HUES64 (cell line): ENCODE measurements around the gene NYAP2.

Experiments used
- H3K27ac ChIP-seq: 2 replicates; pipeline ENCODE4 v1.7.0; 2013; ENCODE audit warnings: low read depth, low read length, inconsistent platforms
- H3K27me3 ChIP-seq: 2 replicates; pipeline ENCODE4 v1.6.1; 2013; ENCODE audit warnings: mild to moderate bottlenecking, low read length; ENCODE audit not compliant: insufficient read depth
- H3K36me3 ChIP-seq: 2 replicates; pipeline ENCODE4 v1.6.1; 2013; ENCODE audit warnings: mild to moderate bottlenecking, low read length; ENCODE audit not compliant: insufficient read depth
- H3K4me1 ChIP-seq: 2 replicates; pipeline ENCODE4 v1.6.1; 2013; ENCODE audit warnings: mild to moderate bottlenecking, low read length, moderate library complexity; ENCODE audit not compliant: insufficient read depth
- H3K4me3 ChIP-seq: 2 replicates; pipeline ENCODE4 v1.5.1; 2013; ENCODE audit warnings: mild to moderate bottlenecking, low read length, moderate library complexity
- H3K9ac ChIP-seq: 2 replicates; pipeline ENCODE4 v1.6.1; 2013; ENCODE audit warnings: mild to moderate bottlenecking, low read depth, low read length
- H3K9me3 ChIP-seq: 2 replicates; pipeline ENCODE4 v1.6.1; 2013; ENCODE audit warnings: low read depth, low read length; ENCODE audit not compliant: insufficient read depth
- WGBS: fragments of 150-250, 120-280 bp; methylation state at CpG from one replicate; pipeline ENCODE4 v1.1.7; 2013; ENCODE audit warnings: missing lambda C conversion rate; 5-methylcytosine and 5-hydroxymethylcytosine counted together

NYAP2 gene

DNA sequence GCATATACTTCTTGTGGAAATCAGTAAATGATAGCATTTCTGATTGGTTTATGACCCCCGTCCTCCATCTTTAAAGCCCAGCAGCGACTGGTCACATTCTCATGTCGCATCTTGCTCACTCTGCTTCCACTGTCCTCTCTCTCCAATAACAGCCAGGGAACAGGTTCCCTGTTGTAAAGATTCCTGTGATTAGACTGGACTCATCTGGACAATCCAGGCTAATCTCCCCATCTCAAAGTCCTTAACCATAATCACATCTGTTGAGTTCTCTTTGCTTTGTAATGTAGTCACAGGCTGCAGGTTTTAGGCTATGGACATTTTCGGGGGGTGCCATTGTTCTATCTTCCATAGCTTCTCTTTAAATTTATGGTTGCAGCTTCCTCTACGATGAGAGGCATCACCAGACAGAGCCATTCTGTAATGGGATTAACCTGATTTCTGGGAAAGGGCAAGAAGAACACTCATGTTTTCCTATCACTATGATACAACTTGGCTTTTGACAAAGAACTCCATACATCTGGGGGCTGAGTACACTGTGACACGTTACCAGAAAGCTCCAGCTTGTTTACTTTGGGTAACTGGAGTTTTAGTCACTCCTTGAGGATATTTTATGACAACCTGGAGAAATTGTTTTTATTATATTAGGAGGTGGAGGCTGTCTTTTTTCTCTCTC is 159.0 kb downstream of the NYAP2 start:
- Histone ChIP-seq H3K4me1 (no peaks in the 10 kb centered on the region), H3K27me3 (no peaks in the 10 kb centered on the region), H3K36me3 (no peaks in the 10 kb centered on the region), H3K27ac (no peak overlapping the region), H3K4me3 (no peak overlapping the region), H3K9ac (no peak overlapping the region), H3K9me3 (no peaks in the 10 kb centered on the region)
- WGBS, result 88% methylated on average over 6 of the region's 6 CpGs

DNA sequence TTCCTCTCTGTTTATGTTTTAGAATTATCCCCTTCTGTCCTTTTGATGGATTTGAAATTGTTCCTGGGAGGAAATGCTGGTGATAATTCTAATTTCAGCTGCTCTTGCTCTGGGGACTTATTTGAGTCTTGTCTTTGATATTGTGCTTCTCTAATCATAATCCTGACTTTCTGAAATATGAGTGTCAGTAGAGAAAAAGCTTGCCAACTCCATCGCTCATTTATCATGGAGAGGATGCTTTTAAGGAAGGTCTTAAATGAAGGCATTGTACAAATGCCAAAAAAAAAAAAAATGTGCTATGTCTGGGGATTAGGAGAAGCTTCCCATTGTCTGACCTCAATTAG is 159.5 kb downstream of the NYAP2 start:
- Histone ChIP-seq H3K9ac (no peak overlapping the region), H3K27me3 (no peaks in the 10 kb centered on the region), H3K4me3 (no peak overlapping the region), H3K4me1 (no peaks in the 10 kb centered on the region), H3K36me3 (no peaks in the 10 kb centered on the region), H3K9me3 (no peaks in the 10 kb centered on the region), H3K27ac (no peak overlapping the region)
- 96% methylated on average over 1 of the region's 1 CpG for WGBS

DNA sequence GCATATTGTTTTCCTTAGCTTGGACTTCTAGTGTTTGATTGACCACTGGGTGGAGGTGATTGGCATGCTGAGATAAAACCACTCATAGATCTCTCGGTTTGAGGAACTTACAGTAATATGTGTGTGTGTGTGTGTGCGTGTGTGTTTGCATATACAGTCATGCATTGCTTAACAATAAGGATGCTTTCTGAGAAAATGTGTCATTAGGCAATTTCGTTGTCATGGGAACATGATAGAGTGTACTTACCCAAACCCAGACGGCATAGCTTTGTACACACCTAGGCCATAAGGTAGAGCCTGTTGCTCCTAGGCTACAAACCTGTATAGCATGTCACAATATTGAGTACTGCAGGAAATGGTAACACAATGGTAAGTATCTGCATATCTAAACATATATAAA is 167.3 kb downstream of the NYAP2 start:
- 95% methylated on average over 4 of the region's 4 CpGs for WGBS
- Histone ChIP-seq H3K27me3 (no peaks in the 10 kb centered on the region), H3K4me1 (no peaks in the 10 kb centered on the region), H3K4me3 (no peak overlapping the region), H3K9me3 (no peaks in the 10 kb centered on the region), H3K36me3 (no peaks in the 10 kb centered on the region), H3K9ac (no peak overlapping the region), H3K27ac (no peak overlapping the region)

DNA sequence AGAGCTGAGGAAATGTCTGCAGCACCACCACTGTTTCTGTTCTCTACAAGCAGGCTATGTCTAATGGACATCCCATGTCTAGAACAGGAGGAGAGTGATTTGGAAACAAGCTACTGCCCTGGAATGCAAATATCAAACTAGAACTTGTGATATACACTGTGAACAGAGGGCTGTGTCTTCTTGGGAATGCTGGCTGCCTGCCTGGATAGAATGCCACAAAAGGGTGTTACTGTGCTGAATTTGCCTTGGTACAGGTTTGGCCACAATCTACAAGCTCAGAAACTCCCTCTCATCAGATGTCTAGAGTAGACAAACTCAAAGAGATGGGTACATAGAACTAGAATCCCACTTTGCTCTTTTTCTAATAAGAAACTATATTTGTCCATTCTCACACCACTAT is 170.5 kb downstream of the NYAP2 start:
- Histone ChIP-seq H3K36me3 (no peaks in the 10 kb centered on the region), H3K27ac (no peak overlapping the region), H3K4me3 (no peak overlapping the region), H3K27me3 (no peaks in the 10 kb centered on the region), H3K9ac (no peak overlapping the region), H3K9me3 (no peaks in the 10 kb centered on the region), H3K4me1 (no peaks in the 10 kb centered on the region)

DNA sequence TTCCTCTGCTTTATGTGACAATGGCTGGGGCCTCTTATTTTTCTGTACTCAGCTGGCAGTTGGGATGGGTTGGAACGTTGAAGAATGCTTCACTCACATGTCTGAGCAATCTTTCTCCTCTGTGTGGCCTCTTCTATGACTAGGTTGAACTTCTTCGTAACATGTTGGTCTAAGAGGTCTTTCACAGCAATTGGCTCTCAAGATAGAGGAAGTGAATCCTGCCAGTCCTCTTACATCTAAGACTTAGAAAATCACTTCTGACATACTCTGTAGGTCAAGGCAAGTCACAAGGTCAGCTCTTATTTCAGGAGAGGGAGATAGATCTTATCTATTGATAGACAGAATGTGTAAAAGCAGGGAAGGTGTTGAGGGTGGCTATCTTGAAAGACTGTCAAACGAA is 174.1 kb downstream of the NYAP2 start:
- Histone ChIP-seq H3K9ac (no peak overlapping the region), H3K9me3 (no peaks in the 10 kb centered on the region), H3K36me3 (no peaks in the 10 kb centered on the region), H3K27me3 (no peaks in the 10 kb centered on the region), H3K27ac (no peak overlapping the region), H3K4me3 (no peak overlapping the region), H3K4me1 (no peaks in the 10 kb centered on the region)
- 87% methylated on average over 3 of the region's 3 CpGs for WGBS

DNA sequence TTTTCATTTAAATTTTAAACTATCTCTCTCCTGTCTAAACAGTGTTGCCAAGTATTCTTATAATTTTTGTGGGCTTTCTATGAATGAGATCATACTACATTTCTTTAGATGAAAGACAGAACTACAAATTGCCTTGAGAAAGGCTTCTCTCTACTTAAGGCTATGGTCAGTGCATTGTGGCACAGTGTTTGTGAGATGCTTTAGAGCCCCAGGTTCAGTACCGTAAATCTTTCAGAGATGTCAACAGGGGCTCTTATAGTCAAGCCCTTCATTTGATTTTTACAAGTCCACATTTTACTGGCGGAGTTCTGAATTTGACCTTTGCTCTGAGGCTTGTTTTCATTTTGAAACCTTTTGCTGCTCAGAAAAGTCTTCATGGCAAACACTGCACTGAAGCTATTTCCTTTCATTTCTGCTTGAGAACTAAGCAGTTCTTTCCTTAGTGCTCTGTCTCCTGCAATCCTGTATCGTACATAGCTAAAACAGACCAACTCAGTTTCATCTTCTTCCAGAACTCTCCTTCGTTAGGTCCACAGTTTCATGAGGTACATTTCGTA is 175.2 kb downstream of the NYAP2 start:
- Histone ChIP-seq H3K4me1 (no peaks in the 10 kb centered on the region), H3K27ac (no peak overlapping the region)

DNA sequence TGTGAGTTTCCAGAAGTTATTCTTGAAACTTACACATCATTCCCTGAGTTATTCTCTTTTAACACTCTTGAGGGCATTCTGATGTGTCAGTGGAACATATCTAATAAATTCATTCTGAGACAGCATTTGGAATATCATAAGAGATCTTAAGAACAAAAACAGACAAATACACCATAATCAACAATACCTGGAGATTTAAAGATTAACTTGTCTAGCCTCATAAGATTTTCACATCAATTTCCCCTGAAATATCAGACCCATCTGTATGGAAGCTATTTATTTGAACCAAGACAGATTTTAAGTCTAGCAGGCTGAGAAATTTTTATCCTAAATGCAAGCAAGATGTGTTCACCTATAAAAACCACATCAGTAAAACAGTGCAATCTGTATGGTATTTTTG is 181.6 kb downstream of the NYAP2 start:
- H3K9ac ChIP-seq, result no peak overlapping the region
- no peaks in the 10 kb centered on the region for H3K4me1 ChIP-seq
- no peaks in the 10 kb centered on the region for H3K27me3 ChIP-seq
- no peaks in the 10 kb centered on the region for H3K9me3 ChIP-seq
- H3K36me3 ChIP-seq, result no peaks in the 10 kb centered on the region
- no peak overlapping the region for H3K4me3 ChIP-seq
- no peak overlapping the region for H3K27ac ChIP-seq

More for the DNA sequence above, 175.2 kb downstream of the NYAP2 start:
- H3K27me3 ChIP-seq, result no peaks in the 10 kb centered on the region
- WGBS, result 92% methylated on average over 5 of the region's 5 CpGs
- H3K9ac ChIP-seq, result no peak overlapping the region
- no peak overlapping the region for H3K4me3 ChIP-seq
- H3K36me3 ChIP-seq, result no peaks in the 10 kb centered on the region
- no peaks in the 10 kb centered on the region for H3K9me3 ChIP-seq

DNA sequence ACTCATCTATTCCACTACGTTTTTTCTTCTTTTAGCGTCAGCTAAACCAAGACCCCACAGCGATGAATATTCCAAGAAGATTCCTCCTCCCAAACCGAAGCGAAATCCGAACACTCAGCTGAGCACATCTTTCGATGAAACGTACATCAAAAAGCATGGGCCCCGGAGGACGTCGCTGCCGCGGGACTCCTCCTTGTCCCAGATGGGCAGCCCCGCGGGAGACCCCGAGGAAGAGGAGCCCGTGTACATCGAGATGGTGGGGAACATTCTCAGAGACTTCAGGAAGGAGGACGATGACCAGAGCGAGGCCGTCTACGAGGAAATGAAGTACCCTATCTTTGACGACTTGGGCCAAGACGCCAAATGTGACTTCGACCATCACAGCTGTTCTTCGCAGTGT is 182.4 kb downstream of the NYAP2 start:
- H3K4me1 ChIP-seq, result no peaks in the 10 kb centered on the region
- H3K9me3 ChIP-seq, result no peaks in the 10 kb centered on the region
- H3K27ac ChIP-seq, result no peak overlapping the region
- H3K9ac ChIP-seq, result no peak overlapping the region
- no peaks in the 10 kb centered on the region for H3K27me3 ChIP-seq
- H3K36me3 ChIP-seq, result no peaks in the 10 kb centered on the region
- no peak overlapping the region for H3K4me3 ChIP-seq
- 97% methylated on average over 26 of the region's 26 CpGs for WGBS

DNA sequence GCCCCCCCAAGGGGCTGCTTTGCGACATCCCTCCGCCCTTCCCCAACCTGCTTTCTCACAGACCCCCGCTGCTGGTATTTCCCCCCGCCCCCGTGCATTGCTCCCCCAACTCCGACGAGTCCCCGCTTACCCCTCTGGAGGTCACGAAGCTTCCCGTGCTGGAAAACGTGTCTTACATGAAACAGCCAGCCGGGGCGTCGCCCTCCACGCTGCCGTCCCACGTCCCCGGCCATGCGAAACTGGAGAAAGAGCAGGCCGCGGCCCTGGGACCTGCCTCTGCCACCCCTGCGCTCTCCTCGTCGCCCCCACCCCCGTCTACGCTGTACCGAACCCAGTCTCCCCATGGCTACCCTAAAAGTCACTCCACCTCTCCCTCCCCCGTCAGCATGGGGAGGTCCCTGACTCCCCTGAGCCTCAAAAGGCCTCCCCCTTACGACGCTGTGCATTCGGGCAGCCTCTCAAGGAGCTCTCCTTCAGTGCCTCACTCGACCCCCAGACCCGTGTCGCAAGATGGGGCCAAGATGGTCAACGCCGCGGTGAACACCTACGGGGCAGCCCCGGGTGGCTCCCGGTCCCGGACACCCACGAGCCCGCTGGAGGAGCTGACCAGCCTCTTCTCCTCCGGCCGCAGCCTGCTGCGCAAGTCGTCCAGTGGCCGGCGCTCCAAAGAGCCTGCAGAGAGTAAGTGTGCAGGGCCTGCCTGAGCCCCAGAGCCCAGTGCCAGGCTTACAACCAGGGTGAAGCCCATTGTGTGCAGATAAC is 183.0 kb downstream of the NYAP2 start:
- Histone ChIP-seq H3K27me3 (no peaks in the 10 kb centered on the region), H3K9me3 (no peaks in the 10 kb centered on the region), H3K4me3 (no peak overlapping the region), H3K4me1 (no peaks in the 10 kb centered on the region), H3K27ac (no peak overlapping the region), H3K9ac (no peak overlapping the region), H3K36me3 (no peaks in the 10 kb centered on the region)
- WGBS, result 96% methylated on average over 49 of the region's 49 CpGs

DNA sequence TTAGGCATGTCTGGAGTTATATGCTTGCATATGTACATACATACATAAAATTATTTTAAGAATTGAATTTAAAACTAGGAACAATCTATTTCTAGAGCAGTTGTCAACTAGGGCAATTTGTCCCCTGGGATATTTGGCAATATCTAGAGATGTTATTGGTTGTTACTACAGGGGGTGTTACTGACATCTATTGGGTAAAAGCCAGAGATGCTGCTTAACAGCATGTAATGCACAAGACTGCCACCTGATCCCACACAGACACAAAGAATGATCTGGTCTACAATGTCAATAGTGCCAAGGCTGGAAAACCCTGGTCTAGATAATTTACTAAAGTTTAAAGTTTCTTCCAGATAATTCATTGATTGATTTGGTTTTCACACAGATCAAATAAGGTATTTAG is 185.3 kb downstream of the NYAP2 start:
- H3K36me3 ChIP-seq, result no peaks in the 10 kb centered on the region
- no peaks in the 10 kb centered on the region for H3K27me3 ChIP-seq
- H3K4me1 ChIP-seq, result no peaks in the 10 kb centered on the region
- no peak overlapping the region for H3K27ac ChIP-seq
- H3K4me3 ChIP-seq, result no peak overlapping the region
- no peaks in the 10 kb centered on the region for H3K9me3 ChIP-seq
- no peak overlapping the region for H3K9ac ChIP-seq

DNA sequence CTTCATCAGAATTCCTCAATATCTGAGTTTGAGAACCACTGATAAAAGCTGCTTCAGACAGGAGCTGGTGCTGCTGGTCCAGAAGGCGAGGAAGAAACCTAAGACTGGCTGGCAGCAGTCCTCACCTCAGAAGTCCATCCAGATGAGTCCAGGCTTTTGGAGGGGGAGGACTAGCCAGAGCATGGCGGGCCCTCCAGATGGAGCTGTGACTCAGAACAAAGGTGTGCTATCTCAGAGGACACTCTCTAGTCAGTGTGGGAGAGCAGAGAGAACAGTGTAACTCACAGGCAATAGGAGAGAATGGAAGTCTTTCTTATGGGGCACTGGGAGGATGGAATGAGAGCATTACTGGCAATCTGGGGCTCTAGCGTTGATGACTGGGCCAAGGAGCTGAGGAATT is 191.4 kb downstream of the NYAP2 start:
- Histone ChIP-seq H3K4me3 (no peak overlapping the region), H3K27ac (no peak overlapping the region), H3K9me3 (no peaks in the 10 kb centered on the region), H3K36me3 (no peaks in the 10 kb centered on the region), H3K27me3 (no peaks in the 10 kb centered on the region), H3K9ac (no peak overlapping the region), H3K4me1 (no peaks in the 10 kb centered on the region)
- 92% methylated on average over 3 of the region's 3 CpGs for WGBS
